ENCODE results near the gene PANK2.

Gene PANK2

DNA sequence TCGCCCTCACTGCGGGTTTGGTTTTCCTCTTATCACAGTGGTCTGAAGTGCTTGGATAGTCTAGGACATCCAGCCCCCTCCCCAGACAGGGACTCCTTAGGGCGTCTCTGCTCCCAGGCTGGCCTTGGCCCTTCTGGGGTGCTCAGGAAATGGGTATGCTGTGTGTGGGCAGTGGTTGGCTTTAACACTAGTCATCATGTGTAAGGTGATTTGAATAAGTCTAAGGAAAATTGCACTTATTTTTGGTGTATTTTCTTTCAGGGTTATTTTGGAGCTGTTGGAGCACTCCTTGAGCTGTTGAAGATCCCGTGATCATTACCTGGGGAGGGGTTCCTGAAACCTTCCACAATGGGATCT is 33.8 kb downstream of the PANK2 start:
- Histone ChIP-seq H3K9me3 (ENCODE audit: control insufficient read depth, low read depth, low read length) (no peaks in the 10 kb centered on the region), H3K9ac (ENCODE audit: low read length) (no peak overlapping the region), H3K27me3 (ENCODE audit: control insufficient read depth, insufficient read depth, low read length) (no peaks in the 10 kb centered on the region), H3K4me1 (ENCODE audit: control insufficient read depth, low read depth, low read length) (peaks cover 3% of the 10 kb centered on the region), H3K27ac (ENCODE audit: low read length) (no peak overlapping the region), H3K4me3 (ENCODE audit: low read length) (no peak overlapping the region), H3K36me3 (ENCODE audit: control insufficient read depth, low read depth, low read length) (peaks cover 50% of the 10 kb centered on the region)

DNA sequence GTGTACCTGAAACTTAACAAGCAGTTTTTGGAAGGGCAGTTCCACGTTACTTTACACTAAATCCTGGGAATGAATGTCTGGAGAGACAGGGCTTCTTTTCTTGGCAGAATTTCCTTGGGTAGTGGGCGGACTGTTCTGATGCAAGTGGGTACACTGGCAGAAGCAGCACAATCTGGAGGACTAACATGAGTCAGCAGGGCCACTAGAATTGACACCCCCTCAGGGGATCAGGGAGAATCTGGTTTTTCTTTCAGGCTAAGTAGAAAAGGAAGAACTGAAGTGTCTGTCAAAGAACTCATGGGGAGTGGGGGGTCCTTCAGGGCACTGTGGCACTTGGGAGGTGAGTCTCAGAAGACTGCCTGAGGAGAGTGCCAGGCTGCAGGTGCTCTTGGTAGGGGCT is 34.6 kb downstream of the PANK2 start:
- Histone ChIP-seq H3K27me3 (ENCODE audit: control insufficient read depth, insufficient read depth, low read length) (no peaks in the 10 kb centered on the region), H3K27ac (ENCODE audit: low read length) (no peak overlapping the region), H3K36me3 (ENCODE audit: control insufficient read depth, low read depth, low read length) (peaks cover 41% of the 10 kb centered on the region), H3K9ac (ENCODE audit: low read length) (no peak overlapping the region), H3K4me3 (ENCODE audit: low read length) (no peak overlapping the region), H3K4me1 (ENCODE audit: control insufficient read depth, low read depth, low read length) (peaks cover 3% of the 10 kb centered on the region), H3K9me3 (ENCODE audit: control insufficient read depth, low read depth, low read length) (no peaks in the 10 kb centered on the region)

GRCh38 chr20:3924304-3925112 is 35.3 kb downstream of the PANK2 start:
- Histone ChIP-seq H3K27me3 (ENCODE audit: control insufficient read depth, insufficient read depth, low read length) (no peaks in the 10 kb centered on the region), H3K4me3 (ENCODE audit: low read length) (no peak overlapping the region), H3K27ac (ENCODE audit: low read length) (no peak overlapping the region), H3K36me3 (ENCODE audit: control insufficient read depth, low read depth, low read length) (peaks cover 34% of the 10 kb centered on the region), H3K9me3 (ENCODE audit: control insufficient read depth, low read depth, low read length) (no peaks in the 10 kb centered on the region), H3K9ac (ENCODE audit: low read length) (no peak overlapping the region), H3K4me1 (ENCODE audit: control insufficient read depth, low read depth, low read length) (peaks cover 3% of the 10 kb centered on the region)

DNA sequence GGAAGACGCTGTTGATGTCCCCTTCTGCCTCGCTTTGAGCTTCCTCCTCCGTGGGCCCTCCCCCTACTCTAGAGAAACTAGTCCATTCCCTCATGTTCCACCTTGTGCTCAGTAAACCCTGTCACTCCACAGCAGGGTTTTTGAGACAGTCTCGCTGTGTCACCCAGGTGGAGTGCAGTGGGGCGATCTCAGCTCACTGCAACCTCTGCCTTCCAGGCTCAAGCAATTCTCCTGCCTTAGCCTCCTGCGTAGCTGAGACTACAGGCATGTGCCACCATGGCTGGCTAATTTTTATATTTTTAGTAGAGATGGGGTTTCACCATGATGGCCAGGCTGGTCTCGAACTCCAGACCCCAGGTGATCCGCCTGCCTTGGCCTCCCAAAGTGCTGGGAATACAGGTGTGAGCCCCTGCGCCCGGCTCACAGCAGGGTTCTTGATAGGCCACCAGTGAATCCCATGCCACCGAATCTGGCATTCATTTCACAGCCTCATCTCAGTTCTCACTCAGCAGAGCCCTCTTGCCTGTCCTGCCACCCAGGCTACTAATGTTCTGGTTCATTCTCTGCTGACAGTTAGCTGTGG is 36.0 kb downstream of the PANK2 start:
- peaks cover 3% of the 10 kb centered on the region for H3K4me1 ChIP-seq (ENCODE audit: control insufficient read depth, low read depth, low read length)
- no peaks in the 10 kb centered on the region for H3K9me3 ChIP-seq (ENCODE audit: control insufficient read depth, low read depth, low read length)
- no peaks in the 10 kb centered on the region for H3K27me3 ChIP-seq (ENCODE audit: control insufficient read depth, insufficient read depth, low read length)
- H3K9ac ChIP-seq (ENCODE audit: low read length): no peak overlapping the region
- H3K36me3 ChIP-seq (ENCODE audit: control insufficient read depth, low read depth, low read length): peaks cover 29% of the 10 kb centered on the region
- no peak overlapping the region for H3K27ac ChIP-seq (ENCODE audit: low read length)
- no peak overlapping the region for H3K4me3 ChIP-seq (ENCODE audit: low read length)

GRCh38 chr20:3925899-3926638 is 36.9 kb downstream of the PANK2 start:
- Histone ChIP-seq H3K9me3 (ENCODE audit: control insufficient read depth, low read depth, low read length) (no peaks in the 10 kb centered on the region), H3K9ac (ENCODE audit: low read length) (no peak overlapping the region), H3K27me3 (ENCODE audit: control insufficient read depth, insufficient read depth, low read length) (no peaks in the 10 kb centered on the region), H3K4me1 (ENCODE audit: control insufficient read depth, low read depth, low read length) (peaks cover 3% of the 10 kb centered on the region), H3K27ac (ENCODE audit: low read length) (no peak overlapping the region), H3K4me3 (ENCODE audit: low read length) (no peak overlapping the region), H3K36me3 (ENCODE audit: control insufficient read depth, low read depth, low read length) (peaks cover 29% of the 10 kb centered on the region)

- no peaks in the 10 kb centered on the region for H3K27me3 ChIP-seq (ENCODE audit: control insufficient read depth, insufficient read depth, low read length)
- no peak overlapping the region for H3K9ac ChIP-seq (ENCODE audit: low read length)
- no peak overlapping the region for H3K4me3 ChIP-seq (ENCODE audit: low read length)
- peaks cover 3% of the 10 kb centered on the region for H3K4me1 ChIP-seq (ENCODE audit: control insufficient read depth, low read depth, low read length)
- peaks cover 16% of the 10 kb centered on the region for H3K36me3 ChIP-seq (ENCODE audit: control insufficient read depth, low read depth, low read length)
- H3K27ac ChIP-seq (ENCODE audit: low read length): no peak overlapping the region
- H3K9me3 ChIP-seq (ENCODE audit: control insufficient read depth, low read depth, low read length): no peaks in the 10 kb centered on the region
Observed at GRCh38 chr20:3927486-3928291, 38.5 kb downstream of the PANK2 start.

DNA sequence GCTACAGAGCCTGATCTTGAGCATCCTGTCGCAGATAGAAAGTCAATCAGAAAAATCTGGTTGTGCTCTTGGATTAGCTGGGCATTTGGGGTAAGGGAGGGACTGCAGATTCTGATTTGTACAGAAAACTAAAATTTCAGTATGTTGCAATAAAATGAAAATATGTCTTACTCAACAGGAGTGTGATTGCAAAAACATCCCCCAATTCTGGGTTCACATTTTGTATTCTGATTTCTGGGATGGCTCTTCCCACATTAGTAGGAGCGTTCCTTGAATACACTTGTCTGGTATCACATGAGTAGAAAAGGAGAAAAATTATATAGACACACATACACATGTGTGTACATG is 40.5 kb downstream of the PANK2 start:
- Histone ChIP-seq H3K36me3 (ENCODE audit: control insufficient read depth, low read depth, low read length) (peaks cover 9% of the 10 kb centered on the region), H3K27me3 (ENCODE audit: control insufficient read depth, insufficient read depth, low read length) (no peaks in the 10 kb centered on the region), H3K9ac (ENCODE audit: low read length) (no peak overlapping the region), H3K27ac (ENCODE audit: low read length) (no peak overlapping the region), H3K9me3 (ENCODE audit: control insufficient read depth, low read depth, low read length) (no peaks in the 10 kb centered on the region), H3K4me3 (ENCODE audit: low read length) (no peak overlapping the region), H3K4me1 (ENCODE audit: control insufficient read depth, low read depth, low read length) (peaks cover 3% of the 10 kb centered on the region)

DNA sequence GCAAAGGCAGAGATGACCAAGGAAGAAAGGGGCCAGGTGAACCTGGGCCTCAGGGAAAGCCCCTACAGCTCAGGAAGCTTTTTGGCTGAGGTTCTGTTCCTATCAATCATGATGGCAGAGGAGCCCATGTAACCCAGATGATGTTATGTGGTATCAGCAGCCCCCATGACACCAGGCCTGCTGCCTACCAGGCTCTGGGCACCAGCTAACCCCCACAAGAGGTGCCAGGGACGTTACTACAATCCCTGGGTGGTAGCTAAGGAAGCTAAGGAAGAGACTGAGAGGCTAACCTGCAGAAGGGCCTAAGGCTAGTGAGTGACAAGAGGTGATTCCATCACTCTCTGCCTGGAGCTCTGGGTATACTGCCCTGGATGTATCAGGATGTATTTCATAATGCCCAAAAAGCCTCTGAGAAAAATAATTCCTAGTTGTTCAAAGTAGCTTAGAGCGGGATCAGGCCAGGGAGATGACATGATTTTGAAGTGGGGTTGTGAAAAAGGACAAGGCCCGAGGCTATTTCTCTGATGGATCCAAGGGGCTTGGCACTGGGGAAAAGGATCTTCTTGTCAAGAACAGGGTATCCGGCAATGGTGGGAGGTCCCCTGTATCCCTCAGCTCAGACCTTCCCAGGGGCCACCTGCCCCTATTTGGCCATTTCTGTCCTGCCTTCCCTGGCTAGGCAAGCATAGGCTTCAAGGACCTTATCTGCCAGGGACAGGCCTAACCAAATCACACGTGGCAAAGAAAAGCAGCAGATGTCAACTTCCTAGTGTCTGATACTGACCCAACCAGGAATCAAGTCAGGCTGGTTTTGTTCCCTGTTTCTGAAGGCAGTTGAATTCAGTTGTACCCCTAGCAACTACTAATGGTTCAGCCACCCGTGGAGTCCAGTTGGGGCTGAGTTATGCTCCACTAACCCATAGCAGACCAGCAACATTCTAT is 41.3 kb downstream of the PANK2 start:
- peaks cover 9% of the 10 kb centered on the region for H3K36me3 ChIP-seq (ENCODE audit: control insufficient read depth, low read depth, low read length)
- H3K4me1 ChIP-seq (ENCODE audit: control insufficient read depth, low read depth, low read length): peaks cover 3% of the 10 kb centered on the region

DNA sequence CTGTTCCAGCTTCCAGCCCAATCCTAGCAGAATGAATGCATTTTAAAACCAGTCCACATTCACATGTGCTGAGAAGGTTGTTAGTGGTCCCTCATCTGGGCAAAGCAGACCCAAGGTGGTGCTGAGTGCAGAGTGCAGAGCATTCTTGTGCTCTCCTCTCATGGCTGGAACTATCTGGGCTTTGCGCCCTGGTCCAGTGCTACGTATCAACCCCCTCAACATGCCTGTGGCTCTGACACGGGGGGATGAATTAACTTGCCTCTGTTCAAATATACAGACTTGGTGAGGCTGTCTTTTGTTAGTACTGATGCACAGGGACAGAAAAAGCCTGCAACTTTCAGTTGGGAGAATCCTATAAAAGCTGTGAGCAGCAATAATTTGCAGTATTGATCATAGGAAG is 42.5 kb downstream of the PANK2 start:
- Histone ChIP-seq H3K9me3 (ENCODE audit: control insufficient read depth, low read depth, low read length) (no peaks in the 10 kb centered on the region), H3K4me3 (ENCODE audit: low read length) (no peak overlapping the region), H3K27me3 (ENCODE audit: control insufficient read depth, insufficient read depth, low read length) (no peaks in the 10 kb centered on the region), H3K36me3 (ENCODE audit: control insufficient read depth, low read depth, low read length) (peaks cover 9% of the 10 kb centered on the region), H3K27ac (ENCODE audit: low read length) (no peak overlapping the region), H3K4me1 (ENCODE audit: control insufficient read depth, low read depth, low read length) (peaks cover 3% of the 10 kb centered on the region), H3K9ac (ENCODE audit: low read length) (no peak overlapping the region)

More for the DNA sequence above, 41.3 kb downstream of the PANK2 start:
- Histone ChIP-seq H3K27ac (ENCODE audit: low read length) (no peak overlapping the region), H3K27me3 (ENCODE audit: control insufficient read depth, insufficient read depth, low read length) (no peaks in the 10 kb centered on the region), H3K4me3 (ENCODE audit: low read length) (no peak overlapping the region), H3K9me3 (ENCODE audit: control insufficient read depth, low read depth, low read length) (no peaks in the 10 kb centered on the region), H3K9ac (ENCODE audit: low read length) (no peak overlapping the region)

GRCh38 chr20:3932277-3932676 is 43.1 kb downstream of the PANK2 start:
- Histone ChIP-seq H3K4me3 (ENCODE audit: low read length) (no peak overlapping the region), H3K9ac (ENCODE audit: low read length) (no peak overlapping the region), H3K27me3 (ENCODE audit: control insufficient read depth, insufficient read depth, low read length) (no peaks in the 10 kb centered on the region), H3K36me3 (ENCODE audit: control insufficient read depth, low read depth, low read length) (peaks cover 9% of the 10 kb centered on the region), H3K4me1 (ENCODE audit: control insufficient read depth, low read depth, low read length) (no peaks in the 10 kb centered on the region), H3K27ac (ENCODE audit: low read length) (no peak overlapping the region), H3K9me3 (ENCODE audit: control insufficient read depth, low read depth, low read length) (no peaks in the 10 kb centered on the region)
